Measurements from ENCODE around the gene NUDT3.

- no peak for TF ChIP-seq CTCF (IDR thresholded peaks at IDR 0.05)
- TF ChIP-seq POLR2A (IDR thresholded peaks at IDR 0.05): no peak
Observed at GRCh38 chr6:34423254-34423653, 30.8 kb upstream of the NUDT3 start.

All from gastroesophageal sphincter (tissue), 3 donors.